ENCODE results near the gene KY. TPM values are rescaled to one million over a fixed set of nuclear protein-coding genes. Genes with fewer than 3 reads are reported as not detected.

The KY gene
- total RNA-seq, 1 donor from 2014 or later: 0.62 TPM

GRCh38 chr3:134644731-134645514 is 5.9 kb downstream of the KY start:
- DNase-seq: no peak

DNA sequence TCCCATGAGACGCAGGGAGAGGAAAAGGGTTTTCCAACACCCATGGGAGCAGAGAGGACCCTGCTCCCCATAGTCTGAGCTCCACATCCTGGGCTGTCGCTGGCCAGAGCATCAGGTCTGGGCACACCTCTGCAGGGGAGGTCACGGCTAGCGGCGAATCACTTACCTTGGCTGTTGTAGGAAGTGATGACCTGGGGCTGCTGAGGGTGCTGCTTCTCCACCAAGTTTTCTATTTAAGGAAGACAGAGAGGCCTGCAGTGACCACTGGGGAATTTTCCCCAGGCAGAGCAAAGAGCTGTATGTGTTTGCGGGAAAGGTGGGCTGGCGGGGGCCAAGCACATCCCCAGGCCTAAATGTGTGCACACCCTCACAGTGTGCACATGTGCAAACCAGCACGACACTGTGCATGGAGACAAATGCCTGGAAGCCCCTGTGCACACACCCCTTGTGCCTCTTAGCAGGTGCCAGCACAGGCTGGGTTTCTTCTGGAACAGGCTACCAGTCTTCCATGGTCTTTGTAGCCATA is 7.6 kb downstream of the KY start:
- no peak for DNase-seq

- DNase-seq: no peak
Observed at GRCh38 chr3:134642445-134643149, 8.2 kb downstream of the KY start.

GRCh38 chr3:134641671-134642300 is 9.0 kb downstream of the KY start:
- no peak for DNase-seq

- DNase-seq: no peak
Observed at GRCh38 chr3:134640872-134641470, 9.9 kb downstream of the KY start.

DNA sequence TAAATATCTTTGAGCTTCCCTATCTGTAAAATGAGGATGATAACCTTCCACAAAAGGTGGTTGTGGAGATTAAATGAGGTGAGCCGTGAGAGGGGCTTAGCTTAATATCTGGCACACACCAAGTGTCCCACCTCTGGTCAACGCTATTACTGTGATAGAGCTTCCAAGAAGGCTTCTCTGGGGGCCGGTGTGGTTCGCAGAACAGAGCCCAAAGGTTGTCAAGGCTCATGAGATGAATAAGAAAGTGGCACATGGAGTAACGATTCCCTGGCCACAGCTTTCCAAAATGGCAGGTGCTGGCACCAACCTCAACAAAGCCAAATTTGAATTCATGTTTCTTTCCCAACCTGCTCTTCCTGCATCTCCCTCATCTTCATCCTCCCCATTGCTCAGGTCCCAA is 10.4 kb downstream of the KY start:
- DNase-seq: no peak

DNA sequence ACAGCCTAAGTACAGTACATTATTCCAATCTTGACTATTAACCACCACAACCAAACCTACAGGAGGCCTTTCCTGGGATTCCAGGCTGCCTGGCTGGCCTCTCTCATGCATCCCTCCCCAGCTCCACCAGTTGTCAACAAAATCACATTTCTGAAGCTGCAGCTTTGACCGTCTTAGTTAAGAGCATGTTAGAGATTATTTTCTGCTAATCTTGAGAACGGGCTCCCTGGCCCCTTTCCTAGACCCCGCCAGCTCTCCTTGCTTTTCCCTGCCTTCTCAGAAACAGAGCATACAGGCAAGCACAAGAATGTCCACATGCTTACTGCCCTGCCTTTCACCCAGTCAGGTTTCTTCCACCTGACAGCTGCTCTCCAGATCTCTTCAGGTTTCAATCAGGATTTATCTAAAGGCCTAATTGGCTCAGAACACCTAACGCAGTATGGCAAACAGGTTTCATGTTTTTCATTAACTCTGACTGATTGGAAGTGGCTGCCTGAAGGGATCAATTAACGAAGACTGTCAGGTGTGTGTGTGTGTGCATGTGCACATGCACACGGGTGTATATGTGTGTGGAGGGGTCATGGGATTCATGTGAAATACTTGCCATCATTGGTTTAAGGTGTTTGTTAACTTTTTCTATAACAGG is 12.3 kb downstream of the KY start:
- DNase-seq: no peak

- no peak for DNase-seq
Observed at GRCh38 chr3:134636406-134636805, 14.4 kb downstream of the KY start.

- DNase-seq: no peak
Observed at GRCh38 chr3:134630506-134630905, 20.3 kb downstream of the KY start.

GRCh38 chr3:134628884-134629283 is 21.9 kb downstream of the KY start:
- DNase-seq: no peak

- no peak for DNase-seq
Observed at GRCh38 chr3:134627831-134628230, 23.0 kb downstream of the KY start.

- no peak for DNase-seq
Observed at GRCh38 chr3:134625885-134626741, 24.7 kb downstream of the KY start.

- DNase-seq: no peak
Observed at GRCh38 chr3:134625462-134625861, 25.4 kb downstream of the KY start.

- no peak for DNase-seq
Observed at GRCh38 chr3:134624537-134625287, 26.1 kb downstream of the KY start.

- DNase-seq: no peak
Observed at GRCh38 chr3:134623615-134624245, 27.1 kb downstream of the KY start.

DNA sequence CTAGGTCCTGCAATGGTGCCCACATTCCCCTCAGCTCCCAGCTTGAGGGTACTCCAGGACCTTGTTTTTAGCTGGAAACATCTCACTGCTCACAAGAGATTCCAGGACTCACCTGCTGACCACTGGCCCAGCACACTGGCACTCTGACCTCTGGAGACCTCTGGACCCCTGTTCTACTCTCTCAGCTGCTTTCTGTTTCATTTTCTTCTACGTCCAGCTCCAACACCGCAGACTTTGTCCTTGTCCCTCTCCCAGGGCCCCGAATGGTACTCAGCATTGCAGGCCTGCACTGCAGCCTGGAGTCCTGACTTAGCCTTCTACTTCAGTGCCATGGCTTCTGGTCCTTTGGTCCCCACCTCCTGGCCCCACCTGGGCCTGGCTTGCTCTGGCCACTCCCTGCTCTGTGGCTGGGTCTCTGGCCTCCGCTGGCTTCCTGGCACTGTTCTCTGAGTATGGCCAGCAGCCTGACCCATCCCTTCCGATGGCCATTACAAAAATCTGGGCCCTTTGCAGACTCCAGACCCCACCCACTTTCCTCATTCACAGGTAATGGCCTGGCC is 27.9 kb downstream of the KY start:
- DNase-seq: no peak

- DNase-seq: no peak
Observed at GRCh38 chr3:134621854-134622253, 29.0 kb downstream of the KY start.

- DNase-seq: no peak
Observed at GRCh38 chr3:134620476-134621115, 30.2 kb downstream of the KY start.

DNA sequence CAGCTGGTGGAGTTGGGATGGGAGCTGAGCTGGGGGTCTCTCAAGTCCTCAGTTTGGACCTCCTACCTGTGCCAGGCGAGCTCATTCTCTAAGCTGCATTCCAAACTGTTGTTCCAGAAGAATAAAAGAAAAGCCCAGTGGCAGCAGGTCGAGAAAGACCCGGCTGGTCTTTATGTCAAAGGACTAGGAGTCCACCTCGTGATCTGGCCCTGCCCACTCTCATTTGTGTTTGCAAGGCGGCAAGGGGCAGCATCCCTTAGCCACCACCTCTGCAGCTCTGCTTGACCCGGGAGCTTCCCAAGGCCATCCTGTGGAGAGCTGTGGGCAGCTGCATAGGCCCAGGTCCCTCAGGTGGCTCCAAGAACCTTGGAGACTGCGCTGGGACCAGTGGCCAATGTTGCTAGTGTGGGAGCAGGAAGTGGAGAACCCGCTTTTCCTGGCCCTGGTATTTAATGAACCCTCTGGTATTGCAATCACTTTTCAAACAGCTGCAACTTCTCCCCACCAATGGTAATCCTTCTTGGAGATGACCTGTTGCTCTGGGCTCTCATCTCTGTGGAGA is 30.9 kb downstream of the KY start:
- no peak for DNase-seq
